GM12864 (cell line): Measurements from ENCODE around the gene YES1.
A peak's percentile ranks its signal among the peaks of the same experiment; 100 is the strongest.
"Not testable (repeated sequence)": the region's sequence is repeated elsewhere in the genome, so short reads cannot be mapped to it uniquely, and the experiment has no call there.

Experiments used
- DNase-seq: peaks from one replicate; pipeline ENCODE4 v3.0.0-alpha.2; 2011; ENCODE audit warnings: low read depth
- H3K4me3 ChIP-seq: 2 replicates; pipeline ENCODE4 v1.5.1; 2011; ENCODE audit warnings: mild to moderate bottlenecking, low read depth, low read length, control low read depth
- CTCF ChIP-seq: IDR thresholded peaks from 2 replicates; pipeline ENCODE4 v1.5.1; 2011; ENCODE audit warnings: low read depth, mild to moderate bottlenecking, moderate library complexity, low read length, control low read depth, inconsistent platforms; ENCODE audit errors: missing control alignments

YES1 gene

GRCh38 chr18:808502-808901 lies 3.5 kb downstream of the YES1 start:
- DNase-seq = no peak
- no peak for TF ChIP-seq CTCF
- H3K4me3 ChIP-seq = no peak overlapping the region

- no peak overlapping the region for H3K4me3 ChIP-seq
- TF ChIP-seq CTCF = no peak
Observed at GRCh38 chr18:808086-808485, 4.0 kb downstream of the YES1 start.

GRCh38 chr18:805755-806110 lies 6.3 kb downstream of the YES1 start:
- no peak for TF ChIP-seq CTCF
- no peak overlapping the region; the same call in 1 of the 2 replicates for H3K4me3 ChIP-seq
- DNase-seq = no peak

More at GRCh38 chr18:808086-808485, 4.0 kb downstream of the YES1 start:
- DNase-seq = no peak

- H3K4me3 ChIP-seq = peak overlapping the region; percentile 40; the same call in 1 of the 2 replicates
- no peak for TF ChIP-seq CTCF
- no peak for DNase-seq
Observed at GRCh38 chr18:805008-805754, 6.9 kb downstream of the YES1 start.

- no peak for TF ChIP-seq CTCF
- no peak overlapping the region for H3K4me3 ChIP-seq
- DNase-seq = no peak
Observed at GRCh38 chr18:801137-801536, 10.9 kb downstream of the YES1 start.

GRCh38 chr18:799943-800342 lies 12.1 kb downstream of the YES1 start:
- DNase-seq = no peak
- no peak for TF ChIP-seq CTCF
- no peak overlapping the region for H3K4me3 ChIP-seq

- not testable (repeated sequence) for DNase-seq, H3K4me3 ChIP-seq
Observed at GRCh38 chr18:795383-795782, 16.7 kb downstream of the YES1 start.

- DNase-seq = no peak
- H3K4me3 ChIP-seq = no peak overlapping the region
- TF ChIP-seq CTCF = no peak
Observed at GRCh38 chr18:789397-789796, 22.6 kb downstream of the YES1 start.
